A549 (cell line): ENCODE data around the gene GAMT. TPM values are rescaled to one million over a fixed set of nuclear protein-coding genes. Genes with fewer than 3 reads are reported as not detected.

Experiments
- ATAC-seq, 2 experiments: fragments of 200-7000 bp in 1 of 2; fragments of >200 bp in 1 of 2; cut with Nextera tagmentation in 1 of 2; cut with Tn5 transposase in 1 of 2; 3 replicates each; pipeline versions ENCODE4 v1.8.0 to v1.9.1; 2018 to 2020; ENCODE audit warnings: mild to moderate bottlenecking in 1 of 2, moderate library complexity in 1 of 2
- CTCF ChIA-PET: fragments of 300-600 bp; sonication (Branson Sonifier 250); formaldehyde crosslinking; extraction: SDS; loops from one replicate; lab custom pipeline; 2021; ENCODE audit warnings: antibody characterized with exemption, inconsistent platforms; lab: Yijun Ruan, JAX
- POLR2A ChIA-PET: fragments of 350-600 bp; formaldehyde crosslinking; extraction: SDS; loops from one replicate; lab custom pipeline; 2021; ENCODE audit warnings: antibody characterized with exemption, inconsistent platforms; lab: Yijun Ruan, JAX
- DNase-seq, 2 experiments: peaks; one replicate each; pipeline versions ENCODE4 v3.0.0 to v3.0.0-alpha.2; 2011 to 2016; ENCODE audit warnings: low read depth in 1 of 2, low spot score in 1 of 2
- FAIRE-seq: peaks from 2 replicates; lab custom pipeline; 2011; peaks lifted over from hg19 to GRCh38; lab: Jason Lieb, UNC
- H3K27ac ChIP-seq, 2 experiments: fragments of >200 bp; sonication (Bioruptor Twin); formaldehyde crosslinking; 3 replicates each; pipeline ENCODE4 v1.5.1; 2016 to 2017
- H3K4me1 ChIP-seq: fragments of >200 bp; sonication (Bioruptor Twin); formaldehyde crosslinking; 3 replicates; pipeline ENCODE4 v1.6.1; 2016
- H3K4me2 ChIP-seq: fragments of >200 bp; sonication (Bioruptor Twin); formaldehyde crosslinking; 3 replicates; pipeline ENCODE4 v1.6.1; 2016
- H3K4me3 ChIP-seq: fragments of >200 bp; sonication (Bioruptor Twin); formaldehyde crosslinking; 3 replicates; pipeline ENCODE4 v1.5.1; 2016
- H3K9me3 ChIP-seq: fragments of >200 bp; sonication (Bioruptor Twin); formaldehyde crosslinking; 3 replicates; pipeline ENCODE4 v1.6.1; 2016
- BCL3 ChIP-seq: fragments of >200 bp; sonication (Bioruptor Twin); formaldehyde crosslinking; IDR thresholded peaks from 3 replicates; pipeline ENCODE4 v1.6.1; 2016
- CBX2 ChIP-seq: fragments of 200-600 bp; sonication (generic); IDR thresholded peaks from 2 replicates; pipeline ENCODE4 v1.6.1; 2016; ENCODE audit warnings: low read depth, mild to moderate bottlenecking, borderline replicate concordance
- CEBPB ChIP-seq, 2 experiments: fragments of >200 bp in 1 of 2; sonication (Bioruptor Twin) in 1 of 2; formaldehyde crosslinking in 1 of 2; IDR thresholded peaks; 2 replicates each; pipeline ENCODE4 v1.6.1; 2012 to 2016
- CHD2 ChIP-seq: fragments of 150-350 bp; IDR thresholded peaks from 2 replicates; pipeline ENCODE4 v1.6.1; 2014; ENCODE audit warnings: low read length; ENCODE audit not compliant: partially characterized antibody
- E2F6 ChIP-seq: IDR thresholded peaks from 2 replicates; pipeline ENCODE4 v1.6.1; 2012; ENCODE audit warnings: low read depth, borderline replicate concordance
- EHMT2 ChIP-seq: fragments of 200-600 bp; sonication (generic); IDR thresholded peaks from 2 replicates; pipeline ENCODE4 v1.6.1; 2016; ENCODE audit warnings: antibody characterized with exemption, low read depth, mild to moderate bottlenecking, moderate library complexity
- ELK1 ChIP-seq: fragments of 150-350 bp; IDR thresholded peaks from 2 replicates; pipeline ENCODE4 v1.6.1; 2014; ENCODE audit warnings: low read depth, mild to moderate bottlenecking, low read length
- ESRRA ChIP-seq: fragments of 150-350 bp; IDR thresholded peaks from 2 replicates; pipeline ENCODE4 v1.6.1; 2014; ENCODE audit warnings: mild to moderate bottlenecking, low read length, borderline replicate concordance
- FOXS1 ChIP-seq: fragments of 250-450 bp; sonication (Bioruptor Pico); IDR thresholded peaks from 2 replicates; pipeline ENCODE4 v1.5.0; 2020; ENCODE audit warnings: mild to moderate bottlenecking, moderate library complexity
- HDAC2 ChIP-seq: fragments of 200-600 bp; sonication (generic); IDR thresholded peaks from 2 replicates; pipeline ENCODE4 v1.6.1; 2016
- HOXB13 ChIP-seq: fragments of 250-450 bp; sonication (Bioruptor Pico); IDR thresholded peaks from 2 replicates; pipeline ENCODE4 v1.5.0; 2020; ENCODE audit warnings: low read depth, mild to moderate bottlenecking, moderate library complexity
- JUNB ChIP-seq: fragments of >200 bp; sonication (Bioruptor Twin); formaldehyde crosslinking; IDR thresholded peaks from 2 replicates; pipeline ENCODE4 v1.6.1; 2016
- KDM5A ChIP-seq: fragments of 200-600 bp; sonication (generic); IDR thresholded peaks from 2 replicates; pipeline ENCODE4 v1.6.1; 2016; ENCODE audit warnings: antibody characterized with exemption, mild to moderate bottlenecking
- MAX ChIP-seq: IDR thresholded peaks from 2 replicates; pipeline ENCODE4 v1.6.1; 2012
- MYC ChIP-seq: IDR thresholded peaks from 2 replicates; pipeline ENCODE4 v1.6.1; 2012; ENCODE audit warnings: mild to moderate bottlenecking, inconsistent platforms, low read length, improper control_type of control experiment, borderline replicate concordance
- NR3C1 ChIP-seq: fragments of >200 bp; sonication (Bioruptor Twin); formaldehyde crosslinking; IDR thresholded peaks from 3 replicates; pipeline ENCODE4 v1.6.1; 2017
- PHF8 ChIP-seq: fragments of 200-600 bp; sonication (generic); IDR thresholded peaks from 2 replicates; pipeline ENCODE4 v1.6.1; 2016; ENCODE audit warnings: low read depth, mild to moderate bottlenecking, antibody characterized with exemption, moderate library complexity, borderline replicate concordance
- REST ChIP-seq: fragments of 200-600 bp; sonication (generic); IDR thresholded peaks from 2 replicates; pipeline ENCODE4 v1.6.1; 2016; ENCODE audit warnings: antibody characterized with exemption, mild to moderate bottlenecking, moderate library complexity
- RFX5 ChIP-seq: fragments of 450-650 bp; IDR thresholded peaks from 2 replicates; pipeline ENCODE4 v1.7.1; 2014; ENCODE audit warnings: antibody characterized with exemption, mild to moderate bottlenecking, moderate library complexity
- SREBF2 ChIP-seq: fragments of 450-650 bp; IDR thresholded peaks from 2 replicates; pipeline ENCODE4 v1.6.1; 2014; ENCODE audit warnings: mild to moderate bottlenecking, moderate library complexity
- TFCP2L1 ChIP-seq: fragments of 250-450 bp; sonication (Bioruptor Pico); IDR thresholded peaks from 2 replicates; pipeline ENCODE4 v1.5.0; 2021; ENCODE audit warnings: mild to moderate bottlenecking
- ZFP36 ChIP-seq: fragments of 450-650 bp; IDR thresholded peaks from 2 replicates; pipeline ENCODE4 v1.6.1; 2014; ENCODE audit warnings: borderline replicate concordance; ENCODE audit not compliant: partially characterized antibody
- ZNF302 ChIP-seq: fragments of 250-450 bp; sonication (Bioruptor Pico); IDR thresholded peaks from 2 replicates; pipeline ENCODE4 v1.9.0; 2021; ENCODE audit warnings: inconsistent platforms, mild to moderate bottlenecking, moderate library complexity
- WGBS: methylation state at CpG from one replicate; pipeline ENCODE4 v1.1.6; 2017; ENCODE audit errors: missing lambda C conversion rate; 5-methylcytosine and 5-hydroxymethylcytosine counted together
- polyA plus RNA-seq, 4 experiments: library from polyadenylated mRNA; depleted of rRNA in 3 of 4; stranded (reverse); fragments of >200 nt; fragmentation: RNase III in 1 of 4; extraction: RNeasy Plus Mini Kit Qiagen cat#74134 plus additional on column Dnase treatment in 1 of 4; gene quantifications; 2 replicates in 3 of 4; 3 replicates in 1 of 4; pipeline ENCODE4 v1.2.3, GENCODE V29; 2011 to 2017

Gene GAMT
- polyA plus RNA-seq, 2 of the 4 experiments (the other 2 are of a cell fraction), result 13.6 to 26.0 TPM

GRCh38 chr19:1384478-1385110 lies 16.7 kb downstream of the GAMT start (continued):
- TF ChIP-seq ESRRA (no peak), CBX2 (no peak), CHD2 (no peak)

GRCh38 chr19:1384085-1384462 lies 17.3 kb downstream of the GAMT start:
- FAIRE-seq (no peak), ATAC-seq (peak; percentile 4 to 5; a peak in 2 of 6 replicates), DNase-seq (no peak)
- peak overlapping the region; percentile 78 to 96 for H3K27ac ChIP-seq
- no peaks in the 10 kb centered on the region for H3K9me3 ChIP-seq
- ChIA-PET CTCF (interaction anchor here (0.5 to 2.8 kb wide), 2 partner anchors 21 to 69 kb away, joined by 3 to 11 read pairs; no protein-coding TSS in a partner anchor), POLR2A (no interaction called here)
- H3K4me3 ChIP-seq, result peak overlapping the region; percentile 82
- no peak for TF ChIP-seq TFCP2L1 (CRISPR knock-in tag)
- no peak for TF ChIP-seq NR3C1
- TF ChIP-seq MYC, result no peak
- 0 out of 3 replicates have a peak, but pooled peaks have one; percentile 2 for TF ChIP-seq BCL3
- no peak for TF ChIP-seq HDAC2
- TF ChIP-seq HOXB13 (CRISPR knock-in tag), result no peak
- TF ChIP-seq JUNB, result no peak
- peak; percentile 3; the same call in 1 of the 2 replicates for TF ChIP-seq PHF8
- no peak for TF ChIP-seq FOXS1 (CRISPR knock-in tag)
- TF ChIP-seq E2F6, result no peak
- no peak for TF ChIP-seq CEBPB (IDR thresholded peaks at IDR 0.05)
- no peak for TF ChIP-seq ZFP36
- no peak for TF ChIP-seq ZNF302 (CRISPR knock-in tag)
- TF ChIP-seq ELK1, result no peak
- no peak for TF ChIP-seq SREBF2
- no peak for TF ChIP-seq RFX5
- no peak for TF ChIP-seq REST
- no peak for TF ChIP-seq MAX
- TF ChIP-seq EHMT2, result no peak
- peak; percentile 79 for TF ChIP-seq KDM5A
- 3% methylated on average over 4 of the region's 23 CpGs for WGBS
- peak overlapping the region; percentile 94 for H3K4me2 ChIP-seq
- peaks cover 4% of the 10 kb centered on the region; the same call in 1 of the 3 replicates for H3K4me1 ChIP-seq
